ENCODE results near the gene FSTL4.

The FSTL4 gene

GRCh38 chr5:133412661-133413060 is 199.7 kb downstream of the FSTL4 start:
- TF ChIP-seq CTCF (IDR thresholded peaks at IDR 0.05): no peak

GRCh38 chr5:133410335-133410828 is 202.0 kb downstream of the FSTL4 start:
- TF ChIP-seq CTCF (IDR thresholded peaks at IDR 0.05): no peak

- TF ChIP-seq CTCF (IDR thresholded peaks at IDR 0.05): no peak
Measured at GRCh38 chr5:133409210-133409674, 203.1 kb downstream of the FSTL4 start.

- no peak for TF ChIP-seq CTCF (IDR thresholded peaks at IDR 0.05)
Measured at GRCh38 chr5:133408322-133408721, 204.0 kb downstream of the FSTL4 start.

- TF ChIP-seq CTCF (IDR thresholded peaks at IDR 0.05): no peak
Measured at GRCh38 chr5:133406977-133407632, 205.2 kb downstream of the FSTL4 start.

- no peak for TF ChIP-seq CTCF (IDR thresholded peaks at IDR 0.05)
Measured at GRCh38 chr5:133406208-133406976, 205.9 kb downstream of the FSTL4 start.

- TF ChIP-seq CTCF (IDR thresholded peaks at IDR 0.05): no peak
Measured at GRCh38 chr5:133405275-133406034, 206.9 kb downstream of the FSTL4 start.

All from LNCAP (cell line).